GM18861 (cell line): ENCODE results near the gene S100A7.
"Not testable (repeated sequence)": the region's sequence is repeated elsewhere in the genome, so short reads cannot be mapped to it uniquely, and the experiment has no call there.

Experiments used
- ATAC-seq: cut with Tn5 transposase; IDR thresholded peaks from one replicate; pipeline ENCODE4 v1.9.1; 2021; ENCODE audit not compliant: unreplicated experiment

The S100A7 gene

GRCh38 chr1:153431928-153432327 is 28.5 kb downstream of the S100A7 start:
- ATAC-seq, result no peak

GRCh38 chr1:153431427-153431826 is 29.0 kb downstream of the S100A7 start:
- no peak for ATAC-seq

- no peak for ATAC-seq
Observed at GRCh38 chr1:153431002-153431401, 29.4 kb downstream of the S100A7 start.

- no peak for ATAC-seq
Observed at GRCh38 chr1:153430561-153430960, 29.9 kb downstream of the S100A7 start.

GRCh38 chr1:153430166-153430553 is 30.3 kb downstream of the S100A7 start:
- no peak for ATAC-seq

GRCh38 chr1:153429266-153430165 is 30.9 kb downstream of the S100A7 start:
- ATAC-seq, result no peak

GRCh38 chr1:153428791-153429190 is 31.7 kb downstream of the S100A7 start:
- no peak for ATAC-seq

- no peak for ATAC-seq
Observed at GRCh38 chr1:153428073-153428638, 32.3 kb downstream of the S100A7 start.

- no peak for ATAC-seq
Observed at GRCh38 chr1:153426809-153427208, 33.6 kb downstream of the S100A7 start.

- ATAC-seq, result no peak
Observed at GRCh38 chr1:153422450-153423068, 37.9 kb downstream of the S100A7 start.

- no peak for ATAC-seq
Observed at GRCh38 chr1:153420306-153420705, 40.1 kb downstream of the S100A7 start.

- not testable (repeated sequence) for ATAC-seq
Observed at GRCh38 chr1:153419436-153419793, 41.0 kb downstream of the S100A7 start.

- not testable (repeated sequence) for ATAC-seq
Observed at GRCh38 chr1:153418758-153419435, 41.6 kb downstream of the S100A7 start.

- no peak for ATAC-seq
Observed at GRCh38 chr1:153417136-153417888, 43.1 kb downstream of the S100A7 start.

GRCh38 chr1:153415850-153416570 is 44.4 kb downstream of the S100A7 start, which contains the start of gene S100A7A:
TSS of gene S100A7A (plus strand) at chr1:153416520. CDS start at chr1:153418083, 1,563 bp downstream.
- no peak for ATAC-seq

- ATAC-seq, result not testable (repeated sequence)
Observed at GRCh38 chr1:153413961-153414360, 46.5 kb downstream of the S100A7 start.
